SKM-1 treated with dmso at 0.1 percent for 144 hours (cell line): ENCODE measurements around the gene ADAM23.

ENCODE experiments used
- DNase-seq: peaks from one replicate; lab custom pipeline; 2025; ENCODE audit not compliant: unreplicated experiment; lab: John Stamatoyannopoulos, UW

ADAM23 gene

GRCh38 chr2:206631340-206631739, 188.0 kb downstream of the ADAM23 start:
- DNase-seq: no peak

GRCh38 chr2:206635015-206635414, 191.7 kb downstream of the ADAM23 start:
- DNase-seq: no peak

DNA sequence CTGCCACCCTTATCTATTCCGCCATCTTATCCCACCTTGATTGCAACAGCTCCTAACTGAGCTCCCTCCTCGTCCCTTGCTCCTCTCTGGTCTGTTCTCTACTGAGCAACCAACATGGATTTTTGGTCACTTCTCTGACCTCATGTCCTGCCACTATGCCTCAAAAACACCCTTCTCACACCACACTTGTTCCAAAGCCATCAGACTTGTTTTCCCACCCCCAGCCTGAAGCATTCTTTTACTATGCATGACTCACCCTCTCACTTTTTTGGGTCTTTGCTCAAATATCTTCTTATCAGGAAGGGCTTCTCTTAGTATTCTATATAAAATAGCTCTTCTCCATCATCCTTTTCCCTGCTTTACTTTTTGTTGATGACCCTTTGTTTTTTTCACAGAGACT, 196.3 kb downstream of the ADAM23 start:
- no peak for DNase-seq

DNA sequence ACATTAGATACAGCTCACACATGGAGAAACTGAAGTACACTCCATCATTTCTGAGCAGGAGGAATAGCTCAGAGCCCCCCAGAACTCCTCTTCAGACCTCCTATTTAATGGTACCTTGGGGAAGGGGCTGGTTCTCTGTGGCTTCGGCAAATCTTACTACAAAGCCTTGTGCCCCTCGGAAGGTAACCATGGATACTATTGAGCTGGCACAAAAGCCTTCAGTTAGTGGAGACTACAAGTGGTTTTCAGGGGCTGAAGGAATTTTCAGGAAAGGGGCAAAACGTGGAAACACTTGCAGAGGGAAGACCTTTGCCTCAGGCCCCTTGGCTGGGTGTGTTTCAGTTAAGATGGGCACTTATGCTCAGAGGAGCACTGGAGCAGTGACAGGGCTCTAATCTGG, 197.9 kb downstream of the ADAM23 start:
- DNase-seq: no peak

DNA sequence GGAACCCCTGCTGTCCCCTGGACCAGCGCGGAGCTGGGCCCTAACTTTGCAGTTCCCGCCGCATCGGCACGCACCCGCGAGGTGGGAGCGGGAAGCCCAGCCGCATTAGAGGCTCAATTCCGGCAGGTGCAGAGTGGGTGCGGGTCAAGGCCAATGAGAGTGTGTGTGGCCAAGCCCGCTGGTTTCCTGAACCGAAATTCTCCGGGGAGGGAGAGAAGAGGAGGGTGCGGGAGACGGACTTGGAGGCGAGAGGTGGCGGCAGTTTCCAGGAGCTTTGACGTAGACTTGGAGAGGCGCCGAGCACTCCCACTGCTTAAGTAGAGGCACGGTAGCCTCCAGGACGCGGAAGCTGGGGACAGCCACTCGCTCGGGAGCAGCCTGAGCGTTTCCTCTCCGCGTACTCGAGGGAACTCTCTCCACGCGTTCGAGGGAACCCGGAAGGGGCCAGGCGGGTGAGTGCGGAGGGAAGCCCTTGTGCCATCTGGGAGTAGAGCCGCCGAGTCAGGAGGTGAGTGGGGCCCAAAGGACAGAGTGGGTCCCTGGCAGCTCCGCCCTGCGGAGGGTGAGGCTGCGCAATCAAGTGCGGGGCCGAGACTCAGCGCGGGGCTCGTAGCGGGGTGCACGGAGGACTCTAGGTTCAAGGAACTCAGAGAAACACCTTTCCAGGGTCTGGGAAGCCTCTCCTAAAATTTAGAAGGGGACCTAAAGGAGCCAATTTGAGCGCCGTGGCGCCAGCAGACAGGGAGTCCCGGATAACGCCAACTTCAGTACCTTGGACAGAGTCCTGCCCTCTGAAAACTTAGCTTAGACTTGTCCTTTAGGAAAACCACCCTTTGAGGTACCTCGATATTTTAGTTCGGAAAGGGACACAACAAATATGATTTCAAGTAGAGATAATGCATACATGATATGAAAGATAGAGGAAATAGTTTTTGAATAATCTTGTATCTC, 199.0 kb downstream of the ADAM23 start, which contains the start of gene FAM237A:
Gene FAM237A (plus strand): TSS at position 413 of the 951 bp plus-strand sequence. CDS start 1,750 bp downstream, outside the sequence.
- no peak for DNase-seq

DNA sequence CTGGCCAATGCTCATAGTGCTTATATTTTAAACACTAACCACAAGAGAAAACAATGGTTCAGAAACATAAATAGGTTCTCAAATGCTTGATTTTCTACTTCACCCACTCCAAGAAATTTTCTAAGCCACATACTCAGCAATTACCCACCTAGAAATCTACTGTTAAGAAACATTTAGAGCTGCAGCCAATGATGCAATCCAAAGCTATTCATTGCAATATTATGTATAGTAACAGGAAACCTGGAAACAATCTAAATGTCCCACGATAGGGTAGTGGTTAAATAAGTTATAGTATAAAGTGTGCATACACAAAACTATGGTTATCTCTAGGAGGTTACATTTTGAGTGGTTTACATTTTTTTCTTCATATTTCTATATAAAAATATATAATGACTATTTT, 204.7 kb downstream of the ADAM23 start:
- no peak for DNase-seq

- no peak for DNase-seq
These were observed 213.8 kb downstream of the ADAM23 start for GRCh38 chr2:206657087-206657486.

GRCh38 chr2:206665251-206665650, 221.9 kb downstream of the ADAM23 start:
- DNase-seq: no peak
